ENCODE measurements around the gene ABT1.
A peak's percentile ranks its signal among the peaks of the same experiment; 100 is the strongest.

Gene ABT1

GRCh38 chr6:26575494-26575939 lies 21.2 kb upstream of the ABT1 start:
- DNase-seq: no peak

- DNase-seq: no peak
Measured at GRCh38 chr6:26576407-26576843, 20.3 kb upstream of the ABT1 start.

- peak; percentile 74 for DNase-seq
Measured at GRCh38 chr6:26576929-26577719, 19.6 kb upstream of the ABT1 start.

- no peak for DNase-seq
Measured at GRCh38 chr6:26577720-26578072, 19.1 kb upstream of the ABT1 start.

- no peak for DNase-seq
Measured at GRCh38 chr6:26578279-26578678, 18.5 kb upstream of the ABT1 start.

GRCh38 chr6:26578741-26579140 lies 18.0 kb upstream of the ABT1 start:
- no peak for DNase-seq

GRCh38 chr6:26581164-26581915 lies 15.4 kb upstream of the ABT1 start:
- DNase-seq: no peak

- DNase-seq: no peak
Measured at GRCh38 chr6:26588965-26589364, 7.8 kb upstream of the ABT1 start.

- no peak for DNase-seq
Measured at GRCh38 chr6:26592649-26593048, 4.1 kb upstream of the ABT1 start.

GRCh38 chr6:26593278-26594130 lies 3.2 kb upstream of the ABT1 start:
- DNase-seq: no peak

- DNase-seq: no peak
Measured at GRCh38 chr6:26594131-26594498, 2.6 kb upstream of the ABT1 start.

GRCh38 chr6:26594730-26595632 lies 1.8 kb upstream of the ABT1 start:
- DNase-seq: peak; percentile 48

GRCh38 chr6:26595669-26596269 lies 984 bp upstream of the ABT1 start:
- peak; percentile 87 for DNase-seq

GRCh38 chr6:26597389-26597766 lies 625 bp downstream of the ABT1 start:
- no peak for DNase-seq

GRCh38 chr6:26597821-26598220 lies 1.1 kb downstream of the ABT1 start:
- DNase-seq: no peak

GRCh38 chr6:26598267-26598666 lies 1.5 kb downstream of the ABT1 start:
- no peak for DNase-seq

- DNase-seq: no peak
Measured at GRCh38 chr6:26599134-26599533, 2.4 kb downstream of the ABT1 start.

GRCh38 chr6:26599591-26599990 lies 2.8 kb downstream of the ABT1 start:
- no peak for DNase-seq

GRCh38 chr6:26600759-26601158 lies 4.0 kb downstream of the ABT1 start:
- DNase-seq: no peak

- no peak for DNase-seq
Measured at GRCh38 chr6:26602262-26602661, 5.5 kb downstream of the ABT1 start.

- no peak for DNase-seq
Measured at GRCh38 chr6:26604026-26604425, 7.3 kb downstream of the ABT1 start.

- no peak for DNase-seq
Measured at GRCh38 chr6:26604797-26605196, 8.0 kb downstream of the ABT1 start.
